ENCODE measurements around the gene FNDC4.

Gene FNDC4

DNA sequence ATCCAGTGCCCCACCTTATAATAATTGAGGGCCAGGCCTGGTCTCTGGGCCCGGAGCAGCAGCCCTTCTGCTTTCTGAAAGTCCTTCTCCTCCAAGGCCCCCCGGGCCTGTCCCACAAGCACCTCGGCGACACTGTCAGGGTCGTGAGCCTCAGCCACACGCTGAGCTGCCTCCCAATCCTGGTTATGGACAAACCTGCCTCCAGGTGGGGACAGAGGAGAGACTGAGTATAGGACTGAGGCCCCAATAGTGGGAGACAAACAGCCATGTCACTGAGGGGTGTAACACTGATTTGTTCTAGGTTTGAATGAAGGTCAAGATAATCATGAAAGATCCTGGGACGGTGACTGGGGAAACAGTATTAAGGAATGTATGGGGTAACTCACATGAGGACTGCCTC lies 41.0 kb downstream of the FNDC4 start:
- TF ChIP-seq ZNF274 (IDR thresholded peaks at IDR 0.05; ENCODE audit: low read depth, low read length), result no peak
- H3K4me3 ChIP-seq (ENCODE audit: low read length), result no peak overlapping the region

DNA sequence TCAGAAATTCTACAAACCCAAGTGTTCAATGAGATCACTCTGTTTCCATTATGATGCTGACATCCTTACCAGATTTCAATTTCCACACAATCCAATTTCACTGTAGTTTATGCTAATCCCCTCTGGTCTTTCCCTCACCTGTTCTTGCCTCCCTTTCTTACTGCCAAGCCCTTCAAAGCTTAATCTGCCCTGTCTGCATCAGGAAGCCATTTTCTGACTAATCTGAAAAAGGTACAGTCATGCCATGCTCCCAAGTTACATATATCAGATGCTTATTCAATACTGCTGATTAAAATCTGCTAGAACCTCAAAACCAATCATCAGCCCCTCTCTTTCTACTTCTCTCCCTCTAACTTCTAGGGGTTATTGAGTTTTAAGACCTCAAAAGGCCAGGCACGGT lies 43.9 kb downstream of the FNDC4 start:
- H3K4me3 ChIP-seq (ENCODE audit: low read length), result no peak overlapping the region
- TF ChIP-seq ZNF274 (IDR thresholded peaks at IDR 0.05; ENCODE audit: low read depth, low read length), result no peak

GRCh38 chr2:27448381-27448780 lies 46.6 kb downstream of the FNDC4 start:
- TF ChIP-seq ZNF274 (IDR thresholded peaks at IDR 0.05; ENCODE audit: low read depth, low read length), result no peak
- no peak overlapping the region for H3K4me3 ChIP-seq (ENCODE audit: low read length)

DNA sequence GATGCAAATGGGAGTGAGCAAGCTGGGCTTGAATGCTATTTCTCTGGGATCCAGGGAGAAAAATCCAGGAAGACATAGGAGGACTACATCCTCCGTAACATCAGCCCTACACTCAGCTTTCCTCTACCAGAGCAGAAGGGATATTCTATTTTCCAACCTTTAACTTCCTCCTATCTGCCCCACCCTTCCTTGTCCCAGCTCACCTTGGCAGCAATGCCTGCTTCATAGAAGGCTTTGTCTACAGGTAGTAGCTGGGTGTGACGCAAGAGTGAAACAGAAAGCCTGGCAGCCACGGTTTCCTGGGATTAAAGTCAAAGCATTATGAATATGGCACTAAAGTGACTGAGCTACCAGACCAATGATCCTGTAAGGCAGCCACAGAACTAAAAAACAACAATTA lies 48.9 kb downstream of the FNDC4 start:
- H3K4me3 ChIP-seq (ENCODE audit: low read length), result no peak overlapping the region
- TF ChIP-seq ZNF274 (IDR thresholded peaks at IDR 0.05; ENCODE audit: low read depth, low read length), result no peak

DNA sequence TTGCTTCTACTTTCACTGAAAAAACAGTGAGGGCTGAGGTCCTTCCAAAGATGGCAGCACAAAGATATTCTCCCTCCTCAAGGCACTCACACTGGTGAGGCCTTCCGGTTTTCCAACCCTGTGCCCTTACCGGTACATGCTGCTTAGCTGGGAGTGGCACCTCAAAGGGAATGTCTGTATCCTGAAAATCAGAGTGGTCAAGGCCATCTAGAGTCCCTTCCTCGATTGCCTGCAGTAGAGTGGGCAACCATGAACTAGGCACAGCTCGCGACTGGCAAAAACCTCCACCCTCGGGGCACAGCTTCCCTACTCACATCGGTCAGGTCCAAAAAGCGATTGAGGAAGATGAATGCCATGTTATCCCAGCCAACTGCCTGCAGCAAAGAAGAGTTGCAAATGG lies 49.4 kb downstream of the FNDC4 start:
- H3K4me3 ChIP-seq (ENCODE audit: low read length), result no peak overlapping the region
- no peak for TF ChIP-seq ZNF274 (IDR thresholded peaks at IDR 0.05; ENCODE audit: low read depth, low read length)

DNA sequence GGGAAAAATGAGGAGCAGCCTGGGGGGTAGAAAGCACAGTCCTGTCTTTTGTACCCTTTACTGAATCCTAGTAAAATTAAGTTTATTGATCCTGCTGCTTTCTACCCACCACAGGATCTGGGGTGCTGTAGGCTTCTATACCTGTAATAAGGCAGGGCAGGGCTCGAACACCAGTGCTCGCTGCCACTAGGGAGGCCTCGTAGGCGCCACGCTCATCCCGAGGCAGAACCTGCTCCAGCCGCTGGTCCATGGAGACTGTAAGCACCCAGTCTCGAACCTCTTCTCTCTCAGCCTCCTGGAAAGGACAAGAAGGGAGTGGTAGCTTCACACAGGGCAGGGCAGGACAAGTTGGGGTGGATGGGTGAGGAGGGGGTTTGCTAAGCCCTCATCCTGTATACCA lies 49.8 kb downstream of the FNDC4 start:
- TF ChIP-seq ZNF274 (IDR thresholded peaks at IDR 0.05; ENCODE audit: low read depth, low read length), result no peak
- H3K4me3 ChIP-seq (ENCODE audit: low read length), result no peak overlapping the region

DNA sequence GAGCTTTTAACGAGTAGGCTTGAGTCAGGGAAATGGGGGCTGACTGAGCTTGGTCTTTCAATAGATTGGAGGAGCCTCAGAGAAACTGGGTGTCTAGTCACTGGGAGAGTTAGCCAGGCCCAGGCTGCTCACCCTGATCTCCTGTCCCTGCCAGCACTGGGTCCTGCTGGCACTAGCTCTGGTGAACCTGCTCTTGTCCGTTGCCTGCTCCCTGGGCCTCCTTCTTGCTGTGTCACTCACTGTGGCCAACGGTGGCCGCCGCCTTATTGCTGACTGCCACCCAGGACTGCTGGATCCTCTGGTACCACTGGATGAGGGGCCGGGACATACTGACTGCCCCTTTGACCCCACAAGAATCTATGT lies 52.1 kb downstream of the FNDC4 start:
- no peak overlapping the region for H3K4me3 ChIP-seq (ENCODE audit: low read length)
- no peak for TF ChIP-seq ZNF274 (IDR thresholded peaks at IDR 0.05; ENCODE audit: low read depth, low read length)

DNA sequence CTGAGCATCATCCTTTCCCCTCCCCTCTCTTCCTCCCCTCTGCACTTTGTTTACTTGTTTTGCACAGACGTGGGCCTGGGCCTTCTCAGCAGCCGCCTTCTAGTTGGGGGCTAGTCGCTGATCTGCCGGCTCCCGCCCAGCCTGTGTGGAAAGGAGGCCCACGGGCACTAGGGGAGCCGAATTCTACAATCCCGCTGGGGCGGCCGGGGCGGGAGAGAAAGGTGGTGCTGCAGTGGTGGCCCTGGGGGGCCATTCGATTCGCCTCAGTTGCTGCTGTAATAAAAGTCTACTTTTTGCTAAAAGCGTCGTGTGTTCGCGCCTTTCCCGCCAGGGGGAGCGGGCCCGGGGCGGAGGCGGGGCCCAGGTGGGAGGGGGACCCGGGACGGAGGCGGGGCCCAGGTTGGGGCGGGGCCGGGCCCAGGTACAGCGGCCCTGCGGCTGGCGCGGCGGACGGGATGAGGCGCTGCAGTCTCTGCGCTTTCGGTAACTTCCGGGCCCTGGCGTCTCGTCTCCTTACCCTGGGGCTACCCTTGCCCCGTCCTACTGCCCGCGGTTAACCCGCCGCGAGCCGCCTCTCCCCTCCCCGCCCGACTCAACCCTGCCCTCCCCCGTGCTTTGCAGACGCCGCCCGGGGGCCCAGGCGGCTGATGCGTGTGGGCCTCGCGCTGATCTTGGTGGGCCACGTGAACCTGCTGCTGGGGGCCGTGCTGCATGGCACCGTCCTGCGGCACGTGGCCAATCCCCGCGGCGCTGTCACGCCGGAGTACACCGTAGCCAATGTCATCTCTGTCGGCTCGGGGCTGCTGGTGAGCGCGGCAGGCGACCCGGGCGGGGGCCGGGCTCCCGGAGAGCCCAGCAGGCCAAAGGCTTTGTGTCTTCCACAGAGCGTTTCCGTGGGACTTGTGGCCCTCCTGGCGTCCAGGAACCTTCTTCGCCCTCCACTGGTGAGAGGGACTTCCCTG lies 52.8 kb downstream of the FNDC4 start, which contains the start of gene KRTCAP3:
Gene KRTCAP3 (plus strand): TSS at position 424 of the 962 bp plus-strand sequence. CDS start 32 bp downstream, at position 456.
- TF ChIP-seq ZNF274 (IDR thresholded peaks at IDR 0.05; ENCODE audit: low read depth, low read length), result no peak
- no peak within 1 kb of the TSS for H3K4me3 ChIP-seq (ENCODE audit: low read length)
